D721Med (cell line): ENCODE data around the gene SIGLEC6.
"Not testable (repeated sequence)": the region's sequence is repeated elsewhere in the genome, so short reads cannot be mapped to it uniquely, and the experiment has no call there.

ENCODE experiments used
- DNase-seq: peaks from one replicate; pipeline ENCODE4 v3.0.0; 2011; ENCODE audit warnings: low spot score; ENCODE audit not compliant: insufficient read length
- FAIRE-seq: peaks from 2 replicates; lab custom pipeline; 2011; peaks lifted over from hg19 to GRCh38; lab: Jason Lieb, UNC
- TF ChIP-seq, protein P1 (sequence below): IDR thresholded peaks from 2 replicates; pipeline ENCODE4 v1.5.1; 2012; ENCODE audit warnings: mild to moderate bottlenecking, control low read depth; ENCODE audit not compliant: insufficient read depth; ENCODE audit errors: missing control alignments

The SIGLEC6 gene

DNA sequence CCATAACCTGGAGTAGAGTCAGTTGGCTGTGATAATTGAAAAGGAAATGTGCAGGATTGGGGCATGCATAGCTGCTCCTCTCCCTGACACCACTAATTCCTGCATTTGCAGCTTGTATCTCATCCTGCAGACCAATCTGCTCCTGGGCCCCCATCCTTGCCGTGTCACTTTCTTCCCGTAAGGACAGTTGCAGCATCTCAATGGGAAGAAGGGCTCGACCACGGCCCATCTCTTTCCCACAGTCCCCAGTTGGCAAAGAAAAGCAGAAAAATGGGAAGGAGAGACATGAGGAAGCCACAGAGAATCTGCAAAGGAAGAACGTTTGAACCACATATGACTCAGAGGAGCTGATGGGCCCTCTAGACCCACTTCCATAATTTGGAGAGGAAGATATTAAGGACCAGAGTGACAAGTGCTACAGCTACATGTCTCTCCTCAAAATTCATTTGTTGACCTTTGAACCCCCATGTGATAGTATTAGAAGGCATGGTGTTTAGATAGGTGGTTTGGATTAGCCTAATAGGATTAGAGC, 28.1 kb downstream of the SIGLEC6 start:
- DNase-seq = no peak
- no peak for FAIRE-seq
- TF ChIP-seq, protein P1, sequence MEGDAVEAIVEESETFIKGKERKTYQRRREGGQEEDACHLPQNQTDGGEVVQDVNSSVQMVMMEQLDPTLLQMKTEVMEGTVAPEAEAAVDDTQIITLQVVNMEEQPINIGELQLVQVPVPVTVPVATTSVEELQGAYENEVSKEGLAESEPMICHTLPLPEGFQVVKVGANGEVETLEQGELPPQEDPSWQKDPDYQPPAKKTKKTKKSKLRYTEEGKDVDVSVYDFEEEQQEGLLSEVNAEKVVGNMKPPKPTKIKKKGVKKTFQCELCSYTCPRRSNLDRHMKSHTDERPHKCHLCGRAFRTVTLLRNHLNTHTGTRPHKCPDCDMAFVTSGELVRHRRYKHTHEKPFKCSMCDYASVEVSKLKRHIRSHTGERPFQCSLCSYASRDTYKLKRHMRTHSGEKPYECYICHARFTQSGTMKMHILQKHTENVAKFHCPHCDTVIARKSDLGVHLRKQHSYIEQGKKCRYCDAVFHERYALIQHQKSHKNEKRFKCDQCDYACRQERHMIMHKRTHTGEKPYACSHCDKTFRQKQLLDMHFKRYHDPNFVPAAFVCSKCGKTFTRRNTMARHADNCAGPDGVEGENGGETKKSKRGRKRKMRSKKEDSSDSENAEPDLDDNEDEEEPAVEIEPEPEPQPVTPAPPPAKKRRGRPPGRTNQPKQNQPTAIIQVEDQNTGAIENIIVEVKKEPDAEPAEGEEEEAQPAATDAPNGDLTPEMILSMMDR = no peak

DNA sequence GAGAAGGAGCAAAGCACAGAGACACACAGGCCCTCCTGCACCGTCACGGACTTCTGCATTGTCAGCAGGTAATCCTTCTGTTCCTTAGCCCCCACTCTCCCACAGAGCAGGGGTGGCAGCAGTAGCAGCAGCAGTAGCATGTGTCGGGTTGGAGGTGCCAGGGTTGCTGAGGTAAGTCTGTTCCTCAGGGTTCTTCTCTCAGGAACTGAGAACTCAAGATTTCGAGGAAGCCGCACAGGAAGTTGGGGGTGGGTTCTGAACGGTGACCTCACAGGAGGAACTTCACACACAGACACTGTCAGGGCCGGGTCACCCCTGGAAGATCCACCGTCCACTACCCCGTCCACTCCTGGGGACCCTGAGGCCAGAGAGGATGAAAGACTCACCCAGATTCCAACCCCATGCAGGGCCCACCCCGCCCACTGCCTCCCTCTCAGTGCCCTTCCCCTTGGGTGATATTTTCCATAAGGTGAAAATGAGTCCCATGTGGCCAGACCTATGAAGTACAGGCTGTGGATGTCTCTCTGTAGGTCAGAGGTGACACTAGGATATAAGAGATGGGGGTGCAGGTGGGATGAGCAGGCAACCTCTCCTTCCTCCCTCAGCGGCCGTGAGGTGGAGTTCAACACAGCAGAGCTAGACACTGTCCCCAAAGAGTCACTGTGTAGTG, 29.7 kb downstream of the SIGLEC6 start, which contains the start of gene SIGLEC12:
SIGLEC12 (minus strand) TSS at position 207 of the 670 bp plus-strand sequence; CDS start at position 140, 67 bp downstream.
- FAIRE-seq = no peak
- no peak for DNase-seq
- TF ChIP-seq, protein P1 = no peak

DNA sequence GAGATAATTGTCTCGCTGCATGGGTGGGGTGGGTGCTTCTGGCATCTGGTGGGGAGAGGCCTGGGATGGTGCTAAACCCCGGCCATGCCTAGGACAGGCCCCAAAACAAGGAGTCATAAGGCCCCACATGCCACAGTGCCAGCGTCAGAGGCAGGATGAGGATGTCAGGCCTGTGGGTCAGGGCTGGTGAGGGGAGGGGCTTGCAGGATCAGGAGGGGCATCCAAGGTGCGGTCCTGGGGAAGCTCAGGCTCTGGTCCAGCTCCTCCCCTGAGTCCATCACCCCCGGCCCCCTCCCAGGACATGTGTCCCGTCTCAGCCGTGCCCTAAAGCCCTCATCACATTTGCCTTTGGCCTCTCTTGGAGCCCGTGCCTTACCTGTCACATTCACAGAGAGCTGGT, 30.5 kb downstream of the SIGLEC6 start:
- FAIRE-seq, DNase-seq: not testable (repeated sequence)

DNA sequence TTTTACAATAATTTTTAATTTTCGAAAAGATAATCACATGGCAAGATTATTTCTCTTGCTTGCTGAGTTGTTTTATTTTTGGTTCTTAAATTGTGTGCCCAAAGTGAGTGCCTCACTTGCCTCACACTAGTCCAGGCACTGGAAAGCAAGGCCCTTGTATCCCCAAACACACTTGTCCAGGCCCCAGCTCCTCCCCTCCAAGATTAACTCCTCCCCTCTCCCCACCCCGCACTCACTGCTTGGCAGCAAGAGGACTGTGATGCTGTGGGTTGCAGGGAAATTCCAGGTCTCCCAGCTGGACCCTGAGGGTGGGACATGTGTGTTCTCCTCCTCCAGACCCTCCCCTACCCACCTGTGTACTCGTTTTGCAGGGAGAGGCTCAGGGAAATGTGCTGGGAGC, 33.8 kb downstream of the SIGLEC6 start:
- DNase-seq (no peak), FAIRE-seq (no peak)
- TF ChIP-seq, protein P1 = no peak

DNA sequence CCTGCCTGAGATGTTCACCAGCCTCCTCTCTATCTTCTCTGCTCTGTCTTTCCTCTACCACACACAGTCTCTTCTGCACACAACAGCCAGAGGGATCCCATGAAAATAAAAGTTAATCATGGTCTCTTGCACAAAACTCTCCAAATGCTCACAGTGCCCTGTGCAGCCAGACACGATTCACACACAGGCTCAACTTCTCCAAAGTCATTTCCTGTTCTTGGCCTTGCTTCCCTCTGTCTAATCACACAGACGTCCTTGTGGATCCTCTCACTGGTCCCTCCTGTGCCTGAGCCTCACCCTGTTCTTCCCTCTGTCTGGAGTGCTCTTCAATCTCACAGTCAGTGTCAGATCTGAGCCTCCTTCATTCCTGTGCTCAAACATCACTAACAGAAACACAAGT, 37.7 kb downstream of the SIGLEC6 start:
- TF ChIP-seq, protein P1 = no peak
- FAIRE-seq (no peak), DNase-seq (no peak)

DNA sequence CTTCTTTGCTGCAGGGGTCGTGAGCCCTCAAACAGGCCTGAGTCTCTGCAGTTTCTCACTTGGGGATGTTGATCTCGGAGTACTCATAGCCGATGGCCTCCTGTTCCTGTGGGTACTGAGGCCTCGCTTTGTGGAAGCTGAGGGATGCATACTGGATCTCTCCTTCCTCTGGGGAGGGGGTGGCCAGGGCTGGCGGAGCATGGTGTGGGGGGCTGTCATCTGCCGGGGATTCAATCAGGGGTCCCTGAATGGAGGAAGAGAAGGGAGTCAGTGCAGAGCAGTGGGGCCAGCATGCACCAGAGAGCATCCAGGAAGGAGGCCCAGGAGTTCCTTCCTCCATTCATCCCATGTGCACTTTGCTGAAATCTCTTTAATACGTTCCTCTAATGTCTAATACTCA, 39.9 kb downstream of the SIGLEC6 start:
- DNase-seq (no peak), FAIRE-seq (no peak)

DNA sequence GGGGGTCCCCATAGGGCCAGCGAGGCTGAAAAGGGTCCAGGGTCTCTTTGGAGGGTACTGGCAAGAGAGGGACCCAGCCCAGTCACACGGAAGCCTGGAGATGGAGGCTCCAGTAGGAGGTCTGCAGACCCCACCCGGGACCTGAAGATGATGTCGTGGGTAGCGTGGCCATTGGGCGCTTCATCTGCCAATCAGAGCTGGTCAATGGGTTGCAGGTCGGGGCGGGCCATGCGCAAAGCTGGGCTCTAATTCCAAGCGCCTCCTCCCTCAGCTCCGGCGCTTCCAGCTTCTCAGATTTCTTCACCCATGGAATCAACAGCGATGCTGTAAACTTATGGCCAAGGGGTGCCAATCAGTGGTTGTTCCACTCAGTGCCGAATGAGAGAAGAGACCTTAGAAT, 40.8 kb downstream of the SIGLEC6 start:
- FAIRE-seq (no peak), DNase-seq (no peak)
- TF ChIP-seq, protein P1 = no peak

More for the DNA sequence above, 39.9 kb downstream of the SIGLEC6 start:
- TF ChIP-seq, protein P1 = no peak

DNA sequence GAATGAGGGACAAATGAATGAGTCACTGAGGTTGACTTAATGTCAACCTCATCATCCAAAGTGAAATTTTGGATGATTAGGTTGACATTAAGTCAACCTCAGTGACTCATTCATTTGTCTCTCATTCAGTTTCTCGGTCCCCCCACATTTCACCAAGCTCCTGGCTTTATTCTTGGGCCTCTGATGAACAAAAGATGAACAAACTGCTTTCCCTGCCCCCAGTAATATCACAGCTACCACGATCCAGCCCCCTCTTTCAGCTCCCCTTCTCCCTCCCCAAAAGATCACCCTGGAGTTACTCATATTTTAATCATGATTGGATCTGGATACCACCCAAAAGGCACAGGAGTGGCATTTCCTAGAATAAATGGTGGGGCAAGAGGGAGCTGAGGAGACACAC, 42.4 kb downstream of the SIGLEC6 start:
- DNase-seq = no peak
- FAIRE-seq = no peak
- TF ChIP-seq, protein P1 = no peak
